CD4-positive, alpha-beta T cell (primary cell): ENCODE results near the gene TMEM81. TPM values are rescaled to one million over a fixed set of nuclear protein-coding genes. Genes with fewer than 3 reads are reported as not detected.

ENCODE experiments used
- ATAC-seq: fragments of 200-7000 bp; cut with Tn5 transposase; one replicate; pipeline ENCODE4 v1.10.0; 2022; ENCODE audit warnings: mild to moderate bottlenecking; ENCODE audit not compliant: poor library complexity
- CTCF ChIA-PET: fragments of 350-600 bp; sonication (Branson Sonifier 250); formaldehyde crosslinking; loops from one replicate; lab custom pipeline; 2021; ENCODE audit warnings: antibody characterized with exemption, inconsistent platforms; lab: Charles Lee
- POLR2A ChIA-PET: fragments of 350-600 bp; sonication (Branson Sonifier 250); formaldehyde crosslinking; loops from one replicate; lab custom pipeline; 2021; ENCODE audit warnings: antibody characterized with exemption, inconsistent platforms; lab: Charles Lee
- DNase-seq, 14 experiments: peaks; one replicate each; pipeline ENCODE4 v3.0.0-alpha.2; 2013 to 2020; ENCODE audit warnings: mixed read lengths in 2 of 14
- H3K27ac ChIP-seq, 2 donors: one replicate each; pipeline versions ENCODE4 v1.5.1 to v1.7.0; 2013; ENCODE audit warnings: low read length in 2 of 2, low read depth in 1 of 2, mild to moderate bottlenecking in 1 of 2
- H3K27me3 ChIP-seq, 2 experiments: 1 replicate in 1 of 2; 2 replicates in 1 of 2; pipeline versions ENCODE4 v1.6.1 to v1.7.0; 2013; ENCODE audit warnings: low read length in 2 of 2, control low read depth in 1 of 2, mild to moderate bottlenecking in 1 of 2, moderate library complexity in 1 of 2; ENCODE audit not compliant: insufficient read depth in 2 of 2, control insufficient read depth in 1 of 2
- H3K36me3 ChIP-seq: one replicate; pipeline ENCODE4 v1.6.1; 2013; ENCODE audit warnings: low read length, control low read depth; ENCODE audit not compliant: insufficient read depth
- H3K4me1 ChIP-seq: one replicate; pipeline ENCODE4 v1.6.1; 2013; ENCODE audit warnings: low read length, control low read depth; ENCODE audit not compliant: insufficient read depth
- H3K4me3 ChIP-seq: one replicate; pipeline ENCODE4 v1.5.1; 2013; ENCODE audit warnings: mild to moderate bottlenecking, low read length, moderate library complexity
- H3K9me3 ChIP-seq, 2 experiments: 1 replicate in 1 of 2; 2 replicates in 1 of 2; pipeline versions ENCODE4 v1.6.1 to v1.7.0; 2013; ENCODE audit warnings: low read length in 2 of 2, mild to moderate bottlenecking in 2 of 2, control low read depth in 1 of 2, moderate library complexity in 1 of 2; ENCODE audit not compliant: control insufficient read depth in 1 of 2, insufficient read depth in 1 of 2
- H3K27ac Mint-ChIP-seq: one replicate; pipeline ENCODE4 v1.8.0; 2020; ENCODE audit warnings: mixed read lengths
- H3K27me3 Mint-ChIP-seq: one replicate; pipeline ENCODE4 v1.8.0; 2021; ENCODE audit warnings: mixed read lengths
- H3K36me3 Mint-ChIP-seq: one replicate; pipeline ENCODE4 v1.8.0; 2021; ENCODE audit warnings: low read depth, mixed read lengths
- H3K4me1 Mint-ChIP-seq: one replicate; pipeline ENCODE4 v1.8.0; 2021; ENCODE audit warnings: low read depth, mixed read lengths
- H3K4me3 Mint-ChIP-seq: one replicate; pipeline ENCODE4 v1.8.0; 2020; ENCODE audit warnings: mild to moderate bottlenecking, mixed read lengths
- H3K9me3 Mint-ChIP-seq: one replicate; pipeline ENCODE4 v1.8.0; 2020; ENCODE audit warnings: mixed read lengths
- CTCF ChIP-seq: fragments of 200-600 bp; IDR thresholded peaks from one replicate; pipeline ENCODE4 v1.8.0; 2022; ENCODE audit warnings: antibody characterized with exemption, mild to moderate bottlenecking
- intact Hi-C, 2 experiments: fragments of 100-400 bp; cut with DNase I in 1 of 2; cut with micrococcal nuclease in 1 of 2; formaldehyde crosslinking; loops; one replicate each; pipeline versions ENCODE4 v1.15.1 to v1.9.0; 2023 to 2025; cut with DNase I, micrococcal nuclease
- total RNA-seq, 174 experiments: library from RNA in 2 of 174; stranded (reverse) in 2 of 174; gene quantifications; one replicate each; pipeline ENCODE4 v1.2.3 and lab custom pipeline; 2021 to 2026

Gene TMEM81
- total RNA-seq, 2 experiments from 2014 or later = 2.1 to 2.2 TPM

DNA sequence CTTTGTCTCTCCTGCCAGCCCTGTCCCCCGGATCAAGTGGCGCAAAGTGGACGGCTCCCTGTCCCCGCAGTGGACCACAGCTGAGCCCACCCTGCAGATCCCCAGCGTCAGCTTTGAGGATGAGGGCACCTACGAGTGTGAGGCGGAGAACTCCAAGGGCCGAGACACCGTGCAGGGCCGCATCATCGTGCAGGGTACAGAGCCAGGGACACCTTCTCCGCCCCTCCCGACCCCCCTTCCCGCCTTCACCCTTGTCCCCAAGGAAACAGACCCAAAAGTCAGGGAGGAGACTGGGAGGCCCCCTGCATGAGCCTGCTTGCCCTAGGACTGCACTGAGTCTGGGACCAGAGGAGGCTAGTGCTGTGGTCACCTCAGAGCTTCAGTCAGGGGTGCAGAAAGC lies 23.0 kb downstream of the TMEM81 start:
- Histone ChIP-seq H3K36me3 (no peaks in the 10 kb centered on the region), H3K4me1 (peaks cover 6% of the 10 kb centered on the region), H3K9me3 (no peaks in the 10 kb centered on the region), H3K27me3 (no peaks in the 10 kb centered on the region), H3K27ac (no peak overlapping the region), H3K4me3 (no peak overlapping the region)
- H3K27ac Mint-ChIP-seq = no peak overlapping the region
- intact Hi-C loops = loop anchor here (1.0 to 5.0 kb wide), 5 partner anchors 72 to 494 kb away; no protein-coding TSS in a partner anchor
- no peaks in the 10 kb centered on the region for H3K9me3 Mint-ChIP-seq
- POLR2A ChIA-PET = no interaction called here
- DNase-seq (peak in 1 of 14 experiments; percentile 21), ATAC-seq (no peak)
- no peak overlapping the region for H3K4me3 Mint-ChIP-seq
- no peak for TF ChIP-seq CTCF
- H3K4me1 Mint-ChIP-seq = no peaks in the 10 kb centered on the region
- no peaks in the 10 kb centered on the region for H3K27me3 Mint-ChIP-seq
- CTCF ChIA-PET = interaction anchor here (0.7 to 1.4 kb wide), 11 partner anchors 8 to 86 kb away, joined by 3 to 13 read pairs (median 4); no protein-coding TSS in a partner anchor
- no peaks in the 10 kb centered on the region for H3K36me3 Mint-ChIP-seq

- Histone ChIP-seq H3K27me3 (no peaks in the 10 kb centered on the region), H3K4me3 (no peak overlapping the region), H3K27ac (no peak overlapping the region), H3K36me3 (no peaks in the 10 kb centered on the region), H3K9me3 (no peaks in the 10 kb centered on the region), H3K4me1 (peaks cover 6% of the 10 kb centered on the region)
- CTCF ChIA-PET = interaction anchor here (1.1 to 1.4 kb wide), 7 partner anchors 8 to 85 kb away, joined by 3 to 6 read pairs (median 3); no protein-coding TSS in a partner anchor
- Mint-ChIP-seq H3K27me3 (no peaks in the 10 kb centered on the region), H3K4me3 (no peak overlapping the region), H3K27ac (no peak overlapping the region), H3K4me1 (no peaks in the 10 kb centered on the region), H3K36me3 (no peaks in the 10 kb centered on the region), H3K9me3 (no peaks in the 10 kb centered on the region)
- DNase-seq = no peak
- intact Hi-C loops = loop anchor here (1.0 to 5.0 kb wide), 5 partner anchors 71 to 493 kb away; no protein-coding TSS in a partner anchor
- TF ChIP-seq CTCF = no peak
- POLR2A ChIA-PET = no interaction called here
- no peak for ATAC-seq
These were observed 23.5 kb downstream of the TMEM81 start for GRCh38 chr1:205060746-205061145.

GRCh38 chr1:205059660-205060059 lies 24.6 kb downstream of the TMEM81 start:
- Histone ChIP-seq H3K9me3 (no peaks in the 10 kb centered on the region), H3K27ac (no peak overlapping the region), H3K36me3 (no peaks in the 10 kb centered on the region), H3K27me3 (no peaks in the 10 kb centered on the region), H3K4me1 (peaks cover 6% of the 10 kb centered on the region), H3K4me3 (no peak overlapping the region)
- no peak for TF ChIP-seq CTCF
- CTCF ChIA-PET = no interaction called here
- H3K27ac Mint-ChIP-seq = no peak overlapping the region
- H3K36me3 Mint-ChIP-seq = no peaks in the 10 kb centered on the region
- DNase-seq (no peak), ATAC-seq (no peak)
- H3K9me3 Mint-ChIP-seq = no peaks in the 10 kb centered on the region
- H3K4me3 Mint-ChIP-seq = no peak overlapping the region
- no peaks in the 10 kb centered on the region for H3K4me1 Mint-ChIP-seq
- POLR2A ChIA-PET = no interaction called here
- H3K27me3 Mint-ChIP-seq = no peaks in the 10 kb centered on the region
- intact Hi-C loops = loop anchor here (2.0 to 5.0 kb wide), 3 partner anchors 85 to 492 kb away; no protein-coding TSS in a partner anchor
